Measurements from ENCODE around the gene AKAP5.

AKAP5 gene

GRCh38 chr14:64463195-64463594 is 2.1 kb upstream of the AKAP5 start:
- no peak for DNase-seq

- DNase-seq: no peak
Measured at GRCh38 chr14:64463873-64464272, 1.4 kb upstream of the AKAP5 start.

- DNase-seq: peak; percentile 8
Measured at GRCh38 chr14:64464651-64465050, 648 bp upstream of the AKAP5 start.

- DNase-seq: no peak
Measured at GRCh38 chr14:64465831-64466554, 694 bp downstream of the AKAP5 start.

GRCh38 chr14:64467101-64467500 is 1.8 kb downstream of the AKAP5 start:
- DNase-seq: peak; percentile 79

- DNase-seq: no peak
Measured at GRCh38 chr14:64467566-64467965, 2.3 kb downstream of the AKAP5 start.

- DNase-seq: no peak
Measured at GRCh38 chr14:64468451-64468850, 3.2 kb downstream of the AKAP5 start.

- DNase-seq: no peak
Measured at GRCh38 chr14:64474041-64474440, 8.7 kb downstream of the AKAP5 start.

- DNase-seq: no peak
Measured at GRCh38 chr14:64474698-64475097, 9.4 kb downstream of the AKAP5 start.

- DNase-seq: no peak
Measured at GRCh38 chr14:64475585-64476273, 10.4 kb downstream of the AKAP5 start.

- no peak for DNase-seq
Measured at GRCh38 chr14:64476438-64476837, 11.1 kb downstream of the AKAP5 start.

- peak; percentile 30 for DNase-seq
Measured at GRCh38 chr14:64478634-64479250, 13.4 kb downstream of the AKAP5 start.

GRCh38 chr14:64488590-64489099 is 23.3 kb downstream of the AKAP5 start:
- no peak for DNase-seq

GRCh38 chr14:64491637-64492036 is 26.3 kb downstream of the AKAP5 start:
- no peak for DNase-seq

GRCh38 chr14:64493455-64493854 is 28.2 kb downstream of the AKAP5 start:
- DNase-seq: no peak

GRCh38 chr14:64495252-64495651 is 30.0 kb downstream of the AKAP5 start:
- no peak for DNase-seq

- no peak for DNase-seq
Measured at GRCh38 chr14:64496764-64497163, 31.5 kb downstream of the AKAP5 start.

GRCh38 chr14:64500088-64500487 is 34.8 kb downstream of the AKAP5 start:
- DNase-seq: no peak

GRCh38 chr14:64501411-64502171 is 36.3 kb downstream of the AKAP5 start:
- peak; percentile 34 for DNase-seq

- DNase-seq: no peak
Measured at GRCh38 chr14:64502456-64502855, 37.2 kb downstream of the AKAP5 start.

- DNase-seq: no peak
Measured at GRCh38 chr14:64502887-64503433, 37.7 kb downstream of the AKAP5 start.

GRCh38 chr14:64503434-64504309 is 38.4 kb downstream of the AKAP5 start, which contains the start of gene ZBTB25:
TSS of gene ZBTB25 (minus strand) at chr14:64503838. CDS start at chr14:64490533, 13,305 bp downstream.
- peak; percentile 91 for DNase-seq
